Panc1 (cell line): Measurements from ENCODE around the gene CBX4.

Source experiments
- CTCF ChIP-seq: fragments of 450-650 bp; IDR thresholded peaks from 2 replicates; pipeline ENCODE4 v1.5.1; 2017; ENCODE audit warnings: mild to moderate bottlenecking
- POLR2AphosphoS5 ChIP-seq: IDR thresholded peaks from 2 replicates; pipeline ENCODE4 v1.6.1; 2012; ENCODE audit warnings: mild to moderate bottlenecking, low read depth, low read length, moderate library complexity
- SIN3A ChIP-seq: IDR thresholded peaks from 2 replicates; pipeline ENCODE4 v1.6.1; 2012; ENCODE audit warnings: low read depth, mild to moderate bottlenecking, low read length, moderate library complexity, borderline replicate concordance; ENCODE audit not compliant: insufficient read depth
- TCF7L2 ChIP-seq: IDR thresholded peaks from 2 replicates; pipeline ENCODE4 v1.6.1; 2011; ENCODE audit warnings: mild to moderate bottlenecking, low read depth, low read length, inconsistent platforms
- TF ChIP-seq, protein P1 (sequence below), 2 experiments: IDR thresholded peaks; 2 replicates each; pipeline ENCODE4 v1.6.1; 2011 to 2012; ENCODE audit warnings: low read depth in 2 of 2, control low read depth in 1 of 2, low read length in 1 of 2, mild to moderate bottlenecking in 1 of 2, moderate library complexity in 1 of 2; ENCODE audit not compliant: insufficient read depth in 1 of 2

DNA sequence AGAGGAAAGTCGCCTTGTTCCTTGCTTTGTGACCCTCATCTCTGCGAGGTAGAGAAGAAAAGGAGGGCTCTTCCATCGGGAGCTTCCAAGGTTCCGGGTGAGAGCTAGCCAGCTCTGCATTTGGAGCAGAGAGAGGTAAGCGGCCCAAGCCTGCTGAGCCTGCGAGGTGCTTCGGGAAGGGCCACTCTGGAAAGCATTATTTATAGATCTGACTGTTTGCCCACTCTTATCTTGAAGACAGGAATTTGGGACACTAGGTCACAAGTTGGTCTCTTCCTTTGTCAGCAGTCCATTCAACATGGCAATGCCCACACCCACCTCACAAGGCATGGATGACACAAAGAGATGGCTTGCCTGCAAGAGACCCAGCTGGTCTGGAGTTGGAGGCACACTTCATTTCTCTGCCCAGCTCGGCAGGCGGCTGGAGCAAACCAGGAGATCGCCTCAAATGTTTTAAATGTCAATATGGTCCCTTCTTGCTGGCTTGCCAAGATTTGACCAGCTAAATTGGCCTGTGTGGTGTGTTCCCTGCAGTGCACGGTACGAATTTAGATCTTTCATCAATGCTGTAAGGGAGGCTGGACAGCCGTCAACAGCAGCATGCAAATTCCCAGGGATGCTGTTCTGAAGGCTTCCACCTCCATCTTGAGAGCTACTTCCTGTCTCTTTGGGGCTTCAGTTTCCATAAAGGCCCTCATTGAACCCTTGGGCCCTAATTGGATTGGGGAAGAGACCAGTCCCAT, 19.5 kb downstream of the CBX4 start:
- no peak for TF ChIP-seq CTCF
- TF ChIP-seq POLR2AphosphoS5, result no peak
- TF ChIP-seq, protein P1, sequence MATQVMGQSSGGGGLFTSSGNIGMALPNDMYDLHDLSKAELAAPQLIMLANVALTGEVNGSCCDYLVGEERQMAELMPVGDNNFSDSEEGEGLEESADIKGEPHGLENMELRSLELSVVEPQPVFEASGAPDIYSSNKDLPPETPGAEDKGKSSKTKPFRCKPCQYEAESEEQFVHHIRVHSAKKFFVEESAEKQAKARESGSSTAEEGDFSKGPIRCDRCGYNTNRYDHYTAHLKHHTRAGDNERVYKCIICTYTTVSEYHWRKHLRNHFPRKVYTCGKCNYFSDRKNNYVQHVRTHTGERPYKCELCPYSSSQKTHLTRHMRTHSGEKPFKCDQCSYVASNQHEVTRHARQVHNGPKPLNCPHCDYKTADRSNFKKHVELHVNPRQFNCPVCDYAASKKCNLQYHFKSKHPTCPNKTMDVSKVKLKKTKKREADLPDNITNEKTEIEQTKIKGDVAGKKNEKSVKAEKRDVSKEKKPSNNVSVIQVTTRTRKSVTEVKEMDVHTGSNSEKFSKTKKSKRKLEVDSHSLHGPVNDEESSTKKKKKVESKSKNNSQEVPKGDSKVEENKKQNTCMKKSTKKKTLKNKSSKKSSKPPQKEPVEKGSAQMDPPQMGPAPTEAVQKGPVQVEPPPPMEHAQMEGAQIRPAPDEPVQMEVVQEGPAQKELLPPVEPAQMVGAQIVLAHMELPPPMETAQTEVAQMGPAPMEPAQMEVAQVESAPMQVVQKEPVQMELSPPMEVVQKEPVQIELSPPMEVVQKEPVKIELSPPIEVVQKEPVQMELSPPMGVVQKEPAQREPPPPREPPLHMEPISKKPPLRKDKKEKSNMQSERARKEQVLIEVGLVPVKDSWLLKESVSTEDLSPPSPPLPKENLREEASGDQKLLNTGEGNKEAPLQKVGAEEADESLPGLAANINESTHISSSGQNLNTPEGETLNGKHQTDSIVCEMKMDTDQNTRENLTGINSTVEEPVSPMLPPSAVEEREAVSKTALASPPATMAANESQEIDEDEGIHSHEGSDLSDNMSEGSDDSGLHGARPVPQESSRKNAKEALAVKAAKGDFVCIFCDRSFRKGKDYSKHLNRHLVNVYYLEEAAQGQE (IDR thresholded peaks at IDR 0.05; ENCODE audit: insufficient read depth in 1 of 2, low read depth in 2 of 2, low read length in 1 of 2), result no peak
- no peak for TF ChIP-seq SIN3A
- TF ChIP-seq TCF7L2, result no peak
